ENCODE data around the gene GAS2L3.

GAS2L3 gene

DNA sequence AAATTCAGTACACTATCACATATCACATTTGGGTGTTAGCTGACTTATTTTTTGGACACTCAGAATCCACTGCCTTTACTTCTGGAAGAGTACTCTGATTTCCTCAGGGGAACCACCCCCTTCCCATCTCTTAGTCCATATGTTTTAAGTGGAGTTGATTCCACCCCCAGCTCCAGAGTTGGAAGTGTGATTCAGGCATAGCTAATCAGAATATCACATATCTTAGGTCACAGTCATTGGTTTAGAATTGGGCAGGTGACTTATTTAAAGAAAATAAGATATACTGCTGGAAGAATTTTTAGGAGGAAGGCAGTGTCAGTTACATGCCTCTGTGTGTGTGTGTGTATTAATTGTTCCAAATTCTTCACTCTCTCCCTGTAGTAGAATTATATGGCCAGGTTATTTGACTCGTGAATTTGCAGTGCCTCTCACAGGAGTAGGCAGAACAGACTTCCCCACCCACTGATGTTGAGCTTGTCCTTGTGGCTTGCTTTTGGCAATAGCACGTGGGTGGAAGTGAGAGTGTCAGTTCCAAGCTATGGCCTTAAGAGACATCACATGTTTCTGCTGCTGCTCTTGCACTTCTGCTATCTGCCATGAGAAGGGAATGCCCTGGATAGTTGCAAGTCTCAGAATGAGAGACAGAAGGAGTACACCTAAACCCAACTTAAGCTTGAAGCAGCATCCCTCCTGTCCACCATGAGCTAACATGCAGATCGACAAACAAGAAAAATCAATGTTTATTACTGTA lies 6.4 kb upstream of the GAS2L3 start:
- Mint-ChIP-seq H3K9me3 (no peaks in the 10 kb centered on the region), H3K36me3 (ENCODE audit: low read depth) (no peaks in the 10 kb centered on the region), H3K27me3 (ENCODE audit: low read depth) (peaks cover 29% of the 10 kb centered on the region), H3K4me3 (no peak overlapping the region), H3K4me1 (no peaks in the 10 kb centered on the region), H3K27ac (no peak overlapping the region)
- TF ChIP-seq, protein P1, sequence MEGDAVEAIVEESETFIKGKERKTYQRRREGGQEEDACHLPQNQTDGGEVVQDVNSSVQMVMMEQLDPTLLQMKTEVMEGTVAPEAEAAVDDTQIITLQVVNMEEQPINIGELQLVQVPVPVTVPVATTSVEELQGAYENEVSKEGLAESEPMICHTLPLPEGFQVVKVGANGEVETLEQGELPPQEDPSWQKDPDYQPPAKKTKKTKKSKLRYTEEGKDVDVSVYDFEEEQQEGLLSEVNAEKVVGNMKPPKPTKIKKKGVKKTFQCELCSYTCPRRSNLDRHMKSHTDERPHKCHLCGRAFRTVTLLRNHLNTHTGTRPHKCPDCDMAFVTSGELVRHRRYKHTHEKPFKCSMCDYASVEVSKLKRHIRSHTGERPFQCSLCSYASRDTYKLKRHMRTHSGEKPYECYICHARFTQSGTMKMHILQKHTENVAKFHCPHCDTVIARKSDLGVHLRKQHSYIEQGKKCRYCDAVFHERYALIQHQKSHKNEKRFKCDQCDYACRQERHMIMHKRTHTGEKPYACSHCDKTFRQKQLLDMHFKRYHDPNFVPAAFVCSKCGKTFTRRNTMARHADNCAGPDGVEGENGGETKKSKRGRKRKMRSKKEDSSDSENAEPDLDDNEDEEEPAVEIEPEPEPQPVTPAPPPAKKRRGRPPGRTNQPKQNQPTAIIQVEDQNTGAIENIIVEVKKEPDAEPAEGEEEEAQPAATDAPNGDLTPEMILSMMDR (IDR thresholded peaks at IDR 0.05; ENCODE audit: unreplicated experiment in 3 of 3): no peak

DNA sequence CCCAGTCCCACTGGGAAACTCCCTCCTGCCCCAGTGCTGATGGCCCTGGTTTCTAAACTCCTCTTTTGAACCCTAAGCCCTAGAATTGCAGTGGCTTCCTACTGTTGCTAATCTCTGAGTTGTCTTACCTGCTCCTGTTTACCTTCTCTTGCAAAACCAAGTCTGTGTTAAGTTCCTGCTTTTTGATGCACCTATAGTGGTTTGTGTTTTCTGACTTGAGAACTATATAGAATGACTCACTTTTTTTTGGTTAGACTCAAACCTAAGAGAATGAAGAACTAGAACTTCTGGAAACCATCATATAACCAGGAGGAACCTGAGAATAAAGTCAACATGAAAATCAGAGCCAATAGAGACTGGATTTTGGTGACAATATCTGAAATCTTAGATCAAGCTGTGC lies 5.5 kb upstream of the GAS2L3 start:
- H3K27me3 Mint-ChIP-seq (ENCODE audit: low read depth): peaks cover 34% of the 10 kb centered on the region
- H3K4me1 Mint-ChIP-seq: no peaks in the 10 kb centered on the region
- TF ChIP-seq, protein P1 (IDR thresholded peaks at IDR 0.05; ENCODE audit: unreplicated experiment in 3 of 3): no peak
- H3K27ac Mint-ChIP-seq: no peak overlapping the region
- H3K9me3 Mint-ChIP-seq: no peaks in the 10 kb centered on the region
- H3K4me3 Mint-ChIP-seq: no peak overlapping the region
- no peaks in the 10 kb centered on the region for H3K36me3 Mint-ChIP-seq (ENCODE audit: low read depth)

DNA sequence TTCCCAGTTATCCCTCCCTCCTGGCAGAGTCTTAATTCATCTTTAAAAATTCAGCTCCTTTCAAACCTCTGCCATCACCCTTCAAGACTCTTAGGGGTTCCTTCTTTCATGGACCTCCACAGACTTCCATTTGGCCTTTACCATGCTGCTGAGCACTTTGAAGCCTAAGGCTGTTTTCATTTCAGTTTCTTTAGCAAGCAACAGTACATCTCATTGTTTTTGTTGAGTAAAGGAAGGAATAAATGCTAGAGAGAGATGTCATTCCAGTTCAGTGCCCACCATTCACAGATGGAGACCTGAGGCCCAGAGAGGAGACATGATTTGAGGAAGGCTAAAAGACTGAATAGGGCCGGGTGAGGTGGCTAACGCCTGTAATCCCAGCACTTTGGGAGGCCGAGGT lies 1.3 kb upstream of the GAS2L3 start:
- H3K4me3 Mint-ChIP-seq: peak overlapping the region; percentile 60 to 74 (median 71)
- peaks cover 37% of the 10 kb centered on the region for H3K27me3 Mint-ChIP-seq (ENCODE audit: low read depth)

DNA sequence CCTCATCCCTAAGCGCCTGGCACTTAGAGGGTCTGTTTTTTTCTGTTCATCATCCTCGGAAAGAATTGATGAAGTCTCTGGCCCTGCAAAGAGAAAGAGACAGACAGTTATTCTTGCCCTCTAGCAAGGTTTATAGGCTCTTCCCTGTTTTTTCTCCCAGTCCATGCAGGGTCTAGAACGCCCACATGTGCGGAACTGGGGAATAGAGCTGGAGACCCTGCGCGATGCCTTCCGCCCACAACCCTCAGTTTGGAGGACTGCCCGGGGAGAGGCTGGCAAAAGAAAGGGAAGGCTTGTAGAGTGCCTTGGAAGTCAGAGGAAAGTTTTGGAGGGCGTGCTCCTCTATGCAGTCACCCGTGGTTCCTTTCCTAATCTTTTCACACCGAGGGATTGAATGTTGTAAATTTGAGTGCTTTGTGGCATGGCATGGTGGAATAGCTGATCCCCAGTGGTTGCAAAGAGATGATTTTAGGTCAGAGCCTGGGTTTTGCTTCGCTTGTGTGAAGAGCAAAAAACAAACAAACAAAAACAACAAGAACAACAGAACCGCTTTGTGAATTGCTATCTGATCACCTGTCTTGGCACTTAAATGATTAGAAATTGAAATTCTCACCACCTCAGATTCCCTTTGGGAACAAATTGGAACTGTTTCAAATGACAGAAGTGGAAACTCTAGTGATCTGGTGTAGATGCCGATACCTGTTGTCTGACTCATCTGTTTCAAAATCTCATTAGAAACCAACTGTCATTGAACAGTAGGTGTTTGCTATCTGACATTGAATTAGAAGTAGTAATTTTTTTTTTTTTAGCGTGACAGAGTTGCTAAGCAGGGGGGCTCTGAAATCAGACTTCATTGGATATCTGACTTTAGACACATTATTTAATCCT lies 947 bp downstream of the GAS2L3 start:
- Mint-ChIP-seq H3K4me3 (peak overlapping the region; percentile 94 to 96 (median 95)), H3K27ac (peak overlapping the region in 2 of 3 experiments; percentile 36 to 73), H3K36me3 (ENCODE audit: low read depth) (no peaks in the 10 kb centered on the region), H3K4me1 (peaks cover 12% of the 10 kb centered on the region), H3K9me3 (no peaks in the 10 kb centered on the region), H3K27me3 (ENCODE audit: low read depth) (peaks cover 25% of the 10 kb centered on the region)
- TF ChIP-seq, protein P1 (IDR thresholded peaks at IDR 0.05; ENCODE audit: unreplicated experiment in 3 of 3): no peak

More for the DNA sequence above, 1.3 kb upstream of the GAS2L3 start:
- Mint-ChIP-seq H3K36me3 (ENCODE audit: low read depth) (no peaks in the 10 kb centered on the region), H3K4me1 (peaks cover 12% of the 10 kb centered on the region), H3K27ac (no peak overlapping the region), H3K9me3 (no peaks in the 10 kb centered on the region)
- TF ChIP-seq, protein P1 (IDR thresholded peaks at IDR 0.05; ENCODE audit: unreplicated experiment in 3 of 3): no peak

DNA sequence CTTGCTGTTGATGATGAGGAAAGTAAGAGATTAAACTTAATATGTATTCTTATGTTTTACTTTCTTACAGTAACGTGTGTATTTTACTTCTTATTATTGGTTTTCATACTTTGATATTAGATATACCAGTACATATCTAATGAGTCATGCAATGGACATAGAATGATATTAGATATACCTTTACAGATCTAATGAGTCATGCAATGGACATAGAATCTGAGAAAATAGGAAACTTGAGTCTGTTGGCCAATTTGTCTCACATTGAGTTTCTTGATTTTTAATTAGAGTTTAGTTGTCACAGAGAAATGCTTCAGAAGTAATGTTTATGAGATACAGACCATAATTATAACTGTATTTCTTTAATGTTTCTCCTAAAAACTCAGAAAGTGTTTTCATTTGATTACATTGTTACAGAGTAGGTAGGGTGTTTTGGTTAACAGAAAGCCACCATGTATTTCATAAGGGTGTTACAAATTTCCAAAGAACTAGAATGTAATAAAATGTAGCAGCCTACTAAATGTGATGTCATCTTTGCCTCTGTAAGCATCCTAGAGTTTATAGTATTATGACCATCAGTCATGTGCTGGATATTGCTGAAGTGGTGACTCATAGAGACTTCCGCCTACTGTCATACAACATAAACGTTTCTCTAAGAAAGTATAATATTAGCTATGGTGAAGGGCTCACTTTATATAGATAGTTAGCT lies 3.0 kb downstream of the GAS2L3 start:
- H3K4me1 Mint-ChIP-seq: peaks cover 12% of the 10 kb centered on the region

More for the DNA sequence above, 3.0 kb downstream of the GAS2L3 start:
- TF ChIP-seq, protein P1 (IDR thresholded peaks at IDR 0.05; ENCODE audit: unreplicated experiment in 3 of 3): no peak
- Mint-ChIP-seq H3K27me3 (ENCODE audit: low read depth) (peaks cover 17% of the 10 kb centered on the region), H3K4me3 (peak overlapping the region in 1 of 3 experiments; percentile 31), H3K36me3 (ENCODE audit: low read depth) (no peaks in the 10 kb centered on the region), H3K27ac (no peak overlapping the region), H3K9me3 (no peaks in the 10 kb centered on the region)
